Upper lobe of right lung (tissue), 1 donor: ENCODE measurements around the gene C19orf38. TPM values are rescaled to one million over a fixed set of nuclear protein-coding genes. Genes with fewer than 3 reads are reported as not detected.

ENCODE experiments used
- ATAC-seq: fragments of 200-7000 bp; cut with Tn5 transposase; one replicate; pipeline ENCODE4 v1.9.1; 2020; ENCODE audit warnings: mild to moderate bottlenecking, moderate library complexity
- DNase-seq: peaks from one replicate; pipeline ENCODE4 v3.0.0-alpha.2; 2020
- H3K27ac ChIP-seq: fragments of 200-600 bp; one replicate; pipeline ENCODE4 v1.8.0; 2022
- H3K27me3 ChIP-seq: fragments of 200-600 bp; one replicate; pipeline ENCODE4 v1.8.0; 2022; ENCODE audit warnings: mild to moderate bottlenecking
- H3K36me3 ChIP-seq: fragments of 200-600 bp; one replicate; pipeline ENCODE4 v1.8.0; 2022
- H3K4me1 ChIP-seq: fragments of 200-600 bp; one replicate; pipeline ENCODE4 v1.8.0; 2022
- H3K4me3 ChIP-seq: fragments of 200-600 bp; one replicate; pipeline ENCODE4 v1.8.0; 2022; ENCODE audit warnings: mild to moderate bottlenecking
- H3K9me3 ChIP-seq: fragments of 200-600 bp; one replicate; pipeline ENCODE4 v1.8.0; 2022
- CTCF ChIP-seq: fragments of 200-600 bp; IDR thresholded peaks from one replicate; pipeline ENCODE4 v1.8.0; 2022; ENCODE audit warnings: antibody characterized with exemption
- intact Hi-C: fragments of 100-400 bp; cut with DNase I; formaldehyde crosslinking; loops from one replicate; pipeline ENCODE4 v1.11.0; 2022
- microRNA-seq: library from miRNA; unstranded; fragments of <30 nt; microRNA quantifications from one replicate; pipeline ENCODE4 v1.2.0, GENCODE V29; 2020; ENCODE audit warnings: borderline microRNAs expressed
- total RNA-seq: library from RNA; stranded (reverse); fragmentation: NEBNext Ultra II Directional; extraction: Animal tissue kit (Norgen Biotek cat#: 25700); gene quantifications from one replicate; pipeline ENCODE4 v1.2.1, GENCODE V29; 2021
- donor health status: DM: no; HTN: yes; CAD: no; lungs with severe emphysema.

Gene C19orf38
- total RNA-seq, 1 donor from 2014 or later, result 7.4 TPM

GRCh38 chr19:10918359-10918758 is 70.1 kb downstream of the C19orf38 start:
- H3K9me3 ChIP-seq, result no peaks in the 10 kb centered on the region
- H3K27ac ChIP-seq, result no peak overlapping the region
- H3K4me3 ChIP-seq, result no peak overlapping the region
- peaks cover 77% of the 10 kb centered on the region for H3K36me3 ChIP-seq
- no peaks in the 10 kb centered on the region for H3K27me3 ChIP-seq
- intact Hi-C loops, result no loop called here
- ATAC-seq, result no peak
- no peak for TF ChIP-seq CTCF
- H3K4me1 ChIP-seq, result no peaks in the 10 kb centered on the region
- no peak for DNase-seq

Small RNAs within 50 kb of the gene (microRNA-seq; reads per million reads assigned to microRNA genes)
- gene MIR199A1 (0.50 reads per million), gene MIR6793 (not detected)

Other genes with a start within 250 kb of the C19orf38 start
- gene SLC44A2, start 222.9 kb upstream of the C19orf38 start, total RNA-seq, result 293 TPM
- gene ILF3, start 194.1 kb upstream of the C19orf38 start, total RNA-seq, result 182 TPM
- 30.3 TPM for gene QTRT1, start 147.0 kb upstream of the C19orf38 start, total RNA-seq
- 280 TPM for gene DNM2, start 130.3 kb upstream of the C19orf38 start, total RNA-seq
- gene TMED1, start 12.2 kb upstream of the C19orf38 start, total RNA-seq, result 25.3 TPM
- gene CARM1, start 23.1 kb downstream of the C19orf38 start, total RNA-seq, result 25.5 TPM
- 51.3 TPM for gene YIPF2, start 80.2 kb downstream of the C19orf38 start, total RNA-seq
- 17.7 TPM for gene TIMM29, start 80.4 kb downstream of the C19orf38 start, total RNA-seq
- gene SMARCA4, start 112.6 kb downstream of the C19orf38 start, total RNA-seq, result 95.6 TPM
- 242 TPM for gene LDLR, start 241.0 kb downstream of the C19orf38 start, total RNA-seq